Right lobe of liver (tissue), 4 donors: ENCODE results near the gene R3HCC1L.

Experiments used
- POLR2A ChIP-seq: fragments of 450-650 bp; IDR thresholded peaks from one replicate; pipeline ENCODE4 v1.6.1; 2017; ENCODE audit warnings: antibody characterized with exemption, mild to moderate bottlenecking
- TF ChIP-seq, protein P1 (sequence below), 4 donors: fragments of 200-600 bp in 3 of 4; fragments of 450-650 bp in 1 of 4; IDR thresholded peaks; one replicate each; pipeline versions ENCODE4 v1.5.1 to v1.8.0; 2016 to 2022; ENCODE audit warnings: antibody characterized with exemption in 4 of 4, mild to moderate bottlenecking in 2 of 4
- donor health status: DM: no; HTN: no; CAD: no.
- donor health status: DM: no; HTN: no; CAD: no.
- donor health status: DM: no; HTN: yes; CAD: no.

DNA sequence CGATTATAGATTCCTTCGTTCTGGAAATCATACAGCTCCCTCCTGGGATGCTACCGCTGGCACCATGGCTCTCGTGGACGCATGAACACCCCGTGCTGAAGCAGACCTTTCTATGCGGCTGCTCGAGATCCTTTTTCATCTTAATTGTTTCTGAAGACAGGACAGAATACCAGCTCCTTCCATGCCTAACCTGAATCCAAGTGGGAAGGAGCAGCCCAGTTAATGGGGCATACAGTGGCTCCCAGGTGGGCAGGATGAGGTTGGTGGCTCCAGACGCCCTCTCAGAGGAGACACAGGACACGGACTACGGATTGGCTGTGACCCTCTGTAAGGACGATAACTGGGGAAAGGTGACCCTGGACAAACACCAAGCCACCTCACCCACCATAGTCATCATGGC, 152.0 kb downstream of the R3HCC1L start:
- TF ChIP-seq, protein P1, sequence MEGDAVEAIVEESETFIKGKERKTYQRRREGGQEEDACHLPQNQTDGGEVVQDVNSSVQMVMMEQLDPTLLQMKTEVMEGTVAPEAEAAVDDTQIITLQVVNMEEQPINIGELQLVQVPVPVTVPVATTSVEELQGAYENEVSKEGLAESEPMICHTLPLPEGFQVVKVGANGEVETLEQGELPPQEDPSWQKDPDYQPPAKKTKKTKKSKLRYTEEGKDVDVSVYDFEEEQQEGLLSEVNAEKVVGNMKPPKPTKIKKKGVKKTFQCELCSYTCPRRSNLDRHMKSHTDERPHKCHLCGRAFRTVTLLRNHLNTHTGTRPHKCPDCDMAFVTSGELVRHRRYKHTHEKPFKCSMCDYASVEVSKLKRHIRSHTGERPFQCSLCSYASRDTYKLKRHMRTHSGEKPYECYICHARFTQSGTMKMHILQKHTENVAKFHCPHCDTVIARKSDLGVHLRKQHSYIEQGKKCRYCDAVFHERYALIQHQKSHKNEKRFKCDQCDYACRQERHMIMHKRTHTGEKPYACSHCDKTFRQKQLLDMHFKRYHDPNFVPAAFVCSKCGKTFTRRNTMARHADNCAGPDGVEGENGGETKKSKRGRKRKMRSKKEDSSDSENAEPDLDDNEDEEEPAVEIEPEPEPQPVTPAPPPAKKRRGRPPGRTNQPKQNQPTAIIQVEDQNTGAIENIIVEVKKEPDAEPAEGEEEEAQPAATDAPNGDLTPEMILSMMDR (IDR thresholded peaks at IDR 0.05): no peak
- no peak for TF ChIP-seq POLR2A
